Measurements from ENCODE around the gene IL12B.
"Not testable (repeated sequence)": the region's sequence is repeated elsewhere in the genome, so short reads cannot be mapped to it uniquely, and the experiment has no call there.

The IL12B gene

GRCh38 chr5:159286420-159287035 lies 43.8 kb downstream of the IL12B start:
- Mint-ChIP-seq H3K4me1 (ENCODE audit: low read depth) (peaks cover 2% of the 10 kb centered on the region), H3K27me3 (no peaks in the 10 kb centered on the region), H3K27ac (no peak overlapping the region), H3K36me3 (no peaks in the 10 kb centered on the region), H3K9me3 (ENCODE audit: low read depth) (no peaks in the 10 kb centered on the region), H3K4me3 (no peak overlapping the region)

- peaks cover 24% of the 10 kb centered on the region for H3K4me1 Mint-ChIP-seq (ENCODE audit: low read depth)
- H3K4me3 Mint-ChIP-seq = no peak overlapping the region
- peaks cover 8% of the 10 kb centered on the region for H3K36me3 Mint-ChIP-seq
- H3K9me3 Mint-ChIP-seq (ENCODE audit: low read depth) = no peaks in the 10 kb centered on the region
- H3K27me3 Mint-ChIP-seq = no peaks in the 10 kb centered on the region
- no peak overlapping the region for H3K27ac Mint-ChIP-seq
Observed at GRCh38 chr5:159274676-159275075, 55.6 kb downstream of the IL12B start.

- Mint-ChIP-seq H3K27me3 (no peaks in the 10 kb centered on the region), H3K9me3 (ENCODE audit: low read depth) (no peaks in the 10 kb centered on the region), H3K36me3 (peaks cover 15% of the 10 kb centered on the region), H3K4me3 (no peak overlapping the region), H3K27ac (no peak overlapping the region), H3K4me1 (ENCODE audit: low read depth) (peaks cover 28% of the 10 kb centered on the region)
Observed at GRCh38 chr5:159273923-159274322, 56.4 kb downstream of the IL12B start.

- no peaks in the 10 kb centered on the region for H3K9me3 Mint-ChIP-seq (ENCODE audit: low read depth)
- peaks cover 45% of the 10 kb centered on the region for H3K4me1 Mint-ChIP-seq (ENCODE audit: low read depth)
- no peak overlapping the region for H3K4me3 Mint-ChIP-seq
- no peak overlapping the region for H3K27ac Mint-ChIP-seq
- peaks cover 22% of the 10 kb centered on the region for H3K36me3 Mint-ChIP-seq
- H3K27me3 Mint-ChIP-seq = no peaks in the 10 kb centered on the region
Observed at GRCh38 chr5:159269723-159270122, 60.6 kb downstream of the IL12B start.

- not testable (repeated sequence) for H3K27me3 Mint-ChIP-seq; H3K27ac Mint-ChIP-seq; H3K4me3 Mint-ChIP-seq; H3K9me3 Mint-ChIP-seq (ENCODE audit: low read depth)
- H3K36me3 Mint-ChIP-seq = peaks cover 22% of the 10 kb centered on the region
- H3K4me1 Mint-ChIP-seq (ENCODE audit: low read depth) = peaks cover 62% of the 10 kb centered on the region
Observed at GRCh38 chr5:159266764-159267163, 63.5 kb downstream of the IL12B start.
